GM12878 (cell line): ENCODE measurements around the gene UNC93A. TPM values are rescaled to one million over a fixed set of nuclear protein-coding genes. Genes with fewer than 3 reads are reported as not detected.

Experiments used
- ATAC-seq: fragments of 200-7000 bp; cut with Tn5 transposase; 3 replicates; pipeline ENCODE4 v1.9.1; 2020; ENCODE audit warnings: mild to moderate bottlenecking, moderate library complexity
- BruUV-seq: library from RNA; stranded (reverse); fragments of 400-500 nt; replicated peaks from 2 replicates; lab custom pipeline; 2021; lab: Mats Ljungman, UMichigan
- CTCF ChIA-PET: fragments of 300-600 bp; sonication (Branson Sonifier 250); formaldehyde crosslinking; extraction: SDS; loops from one replicate; lab custom pipeline; 2021; ENCODE audit warnings: inconsistent platforms; lab: Yijun Ruan, JAX
- POLR2A ChIA-PET: fragments of 350-600 bp; formaldehyde crosslinking; extraction: SDS; loops from one replicate; lab custom pipeline; 2021; ENCODE audit warnings: inconsistent platforms; lab: Charles Lee
- RAD21 ChIA-PET: fragments of 300-600 bp; sonication (Branson Sonifier 250); formaldehyde crosslinking; loops from one replicate; lab custom pipeline; 2023; ENCODE audit warnings: antibody characterized with exemption; ENCODE audit not compliant: unreplicated experiment; lab: Charles Lee
- SMC1A ChIA-PET: fragments of 300-600 bp; sonication (Branson Sonifier 250); formaldehyde crosslinking; loops from one replicate; lab custom pipeline; 2023; ENCODE audit not compliant: unreplicated experiment, uncharacterized antibody; lab: Charles Lee
- DNase-seq: peaks from one replicate; pipeline ENCODE4 v3.0.0-alpha.2; 2011; ENCODE audit warnings: low read depth, low spot score
- FAIRE-seq: peaks from 3 replicates; lab custom pipeline; 2011; peaks lifted over from hg19 to GRCh38; lab: Jason Lieb, UNC
- H2AFZ ChIP-seq: 2 replicates; pipeline ENCODE4 v1.6.0; 2011; ENCODE audit warnings: low read depth, low read length, control low read depth; ENCODE audit not compliant: control insufficient read depth
- H3K27ac ChIP-seq: 2 replicates; pipeline ENCODE4 v1.5.1; 2011; ENCODE audit warnings: control low read depth; ENCODE audit not compliant: control insufficient read depth, insufficient read depth
- H3K27me3 ChIP-seq, 2 experiments: replicated peaks in 1 of 2; 2 replicates each; pipeline versions ENCODE4 v1.6.0 to v1.6.1; 2011; ENCODE audit warnings: low read length in 1 of 2; ENCODE audit not compliant: control insufficient read depth in 2 of 2, insufficient read depth in 2 of 2
- H3K36me3 ChIP-seq, 2 experiments: 2 replicates each; pipeline ENCODE4 v1.5.1; 2011; ENCODE audit warnings: low read length in 1 of 2; ENCODE audit not compliant: control insufficient read depth in 2 of 2, insufficient read depth in 2 of 2
- H3K4me1 ChIP-seq: 2 replicates; pipeline ENCODE4 v1.6.1; 2011; ENCODE audit warnings: mild to moderate bottlenecking, low read length, moderate library complexity, mixed read lengths; ENCODE audit not compliant: control insufficient read depth, insufficient read depth
- H3K4me2 ChIP-seq: 2 replicates; pipeline ENCODE4 v1.6.0; 2011; ENCODE audit warnings: control low read depth; ENCODE audit not compliant: control insufficient read depth, insufficient read depth
- H3K4me3 ChIP-seq: fragments of 200-600 bp; sonication (generic); 2 replicates; pipeline ENCODE4 v1.5.1; 2016
- H3K79me2 ChIP-seq: 2 replicates; pipeline ENCODE4 v1.6.0; 2011; ENCODE audit warnings: low read length; ENCODE audit not compliant: control insufficient read depth, insufficient read depth
- H3K9ac ChIP-seq: 2 replicates; pipeline ENCODE4 v1.8.0; 2011; ENCODE audit warnings: low read length, control low read depth, mixed read lengths; ENCODE audit not compliant: control insufficient read depth, insufficient read depth
- H3K9me3 ChIP-seq: replicated peaks from 3 replicates; pipeline ENCODE4 v1.5.1; 2011; ENCODE audit warnings: mild to moderate bottlenecking, low read length; ENCODE audit not compliant: control insufficient read depth, insufficient read depth
- H4K20me1 ChIP-seq: 2 replicates; pipeline ENCODE4 v1.6.0; 2011; ENCODE audit not compliant: control insufficient read depth, insufficient read depth
- CREM ChIP-seq: IDR thresholded peaks from 2 replicates; pipeline ENCODE4 v1.6.1; 2014; ENCODE audit warnings: antibody characterized with exemption, low read depth
- E4F1 ChIP-seq: fragments of 450-650 bp; IDR thresholded peaks from 2 replicates; pipeline ENCODE4 v1.6.1; 2018; ENCODE audit warnings: borderline replicate concordance, mild to moderate bottlenecking; ENCODE audit not compliant: partially characterized antibody
- SPI1 ChIP-seq: IDR thresholded peaks from 2 replicates; pipeline ENCODE4 v1.6.1; 2011; ENCODE audit warnings: low read depth, mild to moderate bottlenecking, low read length, moderate library complexity, borderline replicate concordance; ENCODE audit not compliant: insufficient read depth
- SUZ12 ChIP-seq: fragments of 200-600 bp; sonication (generic); IDR thresholded peaks from one replicate; pipeline ENCODE4 v1.6.1; 2018; ENCODE audit warnings: antibody characterized with exemption, mild to moderate bottlenecking; ENCODE audit not compliant: unreplicated experiment
- TBL1XR1 ChIP-seq: IDR thresholded peaks from 2 replicates; pipeline ENCODE4 v1.6.1; 2012; ENCODE audit warnings: low read depth, low read length, improper control_type of control experiment
- ZNF687 ChIP-seq: fragments of 450-650 bp; IDR thresholded peaks from 2 replicates; pipeline ENCODE4 v1.6.1; 2017; ENCODE audit warnings: mild to moderate bottlenecking, moderate library complexity
- ZSCAN29 ChIP-seq: fragments of 450-650 bp; IDR thresholded peaks from 2 replicates; pipeline ENCODE4 v1.6.1; 2017; ENCODE audit warnings: mild to moderate bottlenecking, moderate library complexity
- WGBS: methylation state at CpG from one replicate; pipeline ENCODE4 v1.1.6; 2016; ENCODE audit warnings: low lambda C conversion rate; ENCODE audit not compliant: insufficient replicate concordance, insufficient coverage; ENCODE audit errors: missing lambda C conversion rate; 5-methylcytosine and 5-hydroxymethylcytosine counted together
- in situ Hi-C: fragments of 300-500 bp; cut with MboI; formaldehyde crosslinking; loops from 9 replicates; pipeline ENCODE4 v1.14.3; 2018; ENCODE audit warnings: mixed read lengths
- intact Hi-C: fragments of 100-400 bp; cut with micrococcal nuclease; formaldehyde crosslinking; loops from one replicate; pipeline ENCODE4 v1.14.2; 2022; ENCODE audit not compliant: unreplicated experiment
- polyA plus RNA-seq, 11 experiments: library from polyadenylated mRNA; depleted of rRNA in 4 of 11; unstranded in 6 of 11; stranded (reverse) in 5 of 11; fragments of >200 nt; fragmentation: Nextera tagmentation in 4 of 11; fragmentation: Illumina TruSeq in 1 of 11; extraction: Ambion mirVana in 4 of 11; extraction: Trizol in 1 of 11; gene quantifications; 1 replicate in 1 of 11; 2 replicates in 10 of 11; pipeline versions ENCODE4 v1.2.1 to v1.2.3, GENCODE V29; 2011 to 2016; ENCODE audit warnings: inconsistent platforms in 2 of 11, missing spikeins in 2 of 11, low read depth in 1 of 11
- total RNA-seq, 4 experiments: library from RNA; depleted of rRNA in 3 of 4; stranded (reverse); fragments of >200 nt in 3 of 4; fragmentation: Illumina TruSeq in 1 of 4; extraction: Trizol in 1 of 4; gene quantifications; 2 replicates each; pipeline versions ENCODE4 v1.2.1 to v1.2.3, GENCODE V29; 2013 to 2021
- TF ChIP-seq, protein P1 (sequence below): fragments of 150-350 bp; IDR thresholded peaks from 2 replicates; pipeline ENCODE4 v1.6.1; 2016; ENCODE audit warnings: low read depth, low read length

UNC93A gene
- total and polyA plus RNA-seq, 10 of the 15 experiments (the other 5 are each of a cell fraction or from before 2014, with no cell fraction given), result 0.37 TPM; not detected in 9

- Histone ChIP-seq H3K4me2 (no peak overlapping the region), H3K4me3 (no peak overlapping the region), H3K27me3 (peaks cover 2 to 13% of the 10 kb centered on the region in 2 experiments; a peak in 3 of 4 replicates), H2AFZ (no peak overlapping the region)
- RAD21 ChIA-PET, result no interaction called here
- TF ChIP-seq CREM (no peak), ZSCAN29 (no peak), E4F1 (no peak), SUZ12 (no peak), TBL1XR1 (no peak), SPI1 (no peak), ZNF687 (no peak)
- TF ChIP-seq, protein P1, sequence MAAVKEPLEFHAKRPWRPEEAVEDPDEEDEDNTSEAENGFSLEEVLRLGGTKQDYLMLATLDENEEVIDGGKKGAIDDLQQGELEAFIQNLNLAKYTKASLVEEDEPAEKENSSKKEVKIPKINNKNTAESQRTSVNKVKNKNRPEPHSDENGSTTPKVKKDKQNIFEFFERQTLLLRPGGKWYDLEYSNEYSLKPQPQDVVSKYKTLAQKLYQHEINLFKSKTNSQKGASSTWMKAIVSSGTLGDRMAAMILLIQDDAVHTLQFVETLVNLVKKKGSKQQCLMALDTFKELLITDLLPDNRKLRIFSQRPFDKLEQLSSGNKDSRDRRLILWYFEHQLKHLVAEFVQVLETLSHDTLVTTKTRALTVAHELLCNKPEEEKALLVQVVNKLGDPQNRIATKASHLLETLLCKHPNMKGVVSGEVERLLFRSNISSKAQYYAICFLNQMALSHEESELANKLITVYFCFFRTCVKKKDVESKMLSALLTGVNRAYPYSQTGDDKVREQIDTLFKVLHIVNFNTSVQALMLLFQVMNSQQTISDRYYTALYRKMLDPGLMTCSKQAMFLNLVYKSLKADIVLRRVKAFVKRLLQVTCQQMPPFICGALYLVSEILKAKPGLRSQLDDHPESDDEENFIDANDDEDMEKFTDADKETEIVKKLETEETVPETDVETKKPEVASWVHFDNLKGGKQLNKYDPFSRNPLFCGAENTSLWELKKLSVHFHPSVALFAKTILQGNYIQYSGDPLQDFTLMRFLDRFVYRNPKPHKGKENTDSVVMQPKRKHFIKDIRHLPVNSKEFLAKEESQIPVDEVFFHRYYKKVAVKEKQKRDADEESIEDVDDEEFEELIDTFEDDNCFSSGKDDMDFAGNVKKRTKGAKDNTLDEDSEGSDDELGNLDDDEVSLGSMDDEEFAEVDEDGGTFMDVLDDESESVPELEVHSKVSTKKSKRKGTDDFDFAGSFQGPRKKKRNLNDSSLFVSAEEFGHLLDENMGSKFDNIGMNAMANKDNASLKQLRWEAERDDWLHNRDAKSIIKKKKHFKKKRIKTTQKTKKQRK, result no peak
- TF ChIP-seq, all 136 proteins: peak for 0
- Histone ChIP-seq H3K9ac (no peak overlapping the region), H3K36me3 (no peaks in the 10 kb centered on the region), H3K79me2 (no peaks in the 10 kb centered on the region), H3K9me3 (peaks cover 3% of the 10 kb centered on the region; the same call in 2 of the 3 replicates), H3K27ac (no peak overlapping the region), H3K4me1 (peaks cover 11% of the 10 kb centered on the region), H4K20me1 (no peaks in the 10 kb centered on the region)
- CTCF ChIA-PET, result interaction anchor here (1.1 to 2.7 kb wide), 2 partner anchors 9 to 359 kb away, joined by 3 to 14 read pairs; no protein-coding TSS in a partner anchor
- intact Hi-C loops (loop anchor here (5.0 kb wide), 1 partner anchor 572 kb away; no protein-coding TSS in a partner anchor), in situ Hi-C loops (loop anchor here (25.0 kb wide), 1 partner anchor 137 kb away; no protein-coding TSS in a partner anchor)
- POLR2A ChIA-PET, result no interaction called here
- DNase-seq (no peak), ATAC-seq (no peak), FAIRE-seq (no peak)
- SMC1A ChIA-PET, result no interaction called here
- BruUV-seq, result no TSS peak
- WGBS, result 54% methylated on average over 19 of the region's 19 CpGs
These were observed 58.6 kb downstream of the UNC93A start for GRCh38 chr6:167349631-167350274.
